ENCODE measurements around the gene FIG4.

GRCh38 chr6:109696355-109696754 is 5.3 kb downstream of the FIG4 start:
- TF ChIP-seq CTCF (IDR thresholded peaks at IDR 0.05; ENCODE audit: poor library complexity, severe bottlenecking) (no peak), RAD21 (conservative IDR thresholded peaks at IDR 0.05) (no peak), EZH2 (IDR thresholded peaks at IDR 0.05; ENCODE audit: borderline replicate concordance, insufficient read depth, low read length, poor library complexity, severe bottlenecking) (no peak), TAF1 (IDR thresholded peaks at IDR 0.05; ENCODE audit: low read depth) (no peak), EP300 (conservative IDR thresholded peaks at IDR 0.05; ENCODE audit: poor library complexity, severe bottlenecking) (no peak)
